ENCODE measurements around the gene B4GAT1. TPM values are rescaled to one million over a fixed set of nuclear protein-coding genes. Genes with fewer than 3 reads are reported as not detected.

The B4GAT1 gene
- total RNA-seq, 1 donor from 2014 or later = 10.5 TPM

DNA sequence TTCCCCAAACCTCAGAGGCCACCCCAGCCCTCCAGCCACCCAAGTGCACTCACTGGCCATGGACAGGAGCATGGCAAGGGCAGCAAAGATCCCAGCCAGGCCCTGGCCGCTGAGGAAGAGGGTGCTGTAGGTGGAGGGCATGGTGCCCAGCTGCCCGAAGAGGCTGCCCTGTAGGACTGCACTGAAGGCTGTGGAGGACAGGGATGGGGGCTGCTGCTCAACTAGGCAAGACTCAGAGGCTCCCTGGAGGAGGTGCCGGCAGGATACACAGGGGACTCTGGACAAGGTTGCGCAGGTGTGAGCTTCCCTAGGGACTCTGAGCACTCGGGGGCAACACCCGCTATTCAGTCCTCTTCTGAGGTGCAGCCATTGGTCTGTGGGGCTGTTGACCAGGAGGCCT lies 21.1 kb upstream of the B4GAT1 start:
- H3K9me3 Mint-ChIP-seq = no peaks in the 10 kb centered on the region
- no peak for DNase-seq (ENCODE audit: low spot score)
- H3K27me3 Mint-ChIP-seq (ENCODE audit: low read depth) = no peaks in the 10 kb centered on the region
- H3K27ac Mint-ChIP-seq = no peak overlapping the region
- H3K36me3 Mint-ChIP-seq (ENCODE audit: low read depth) = peaks cover 15% of the 10 kb centered on the region
- H3K4me3 Mint-ChIP-seq (ENCODE audit: low read depth) = no peak overlapping the region
- peaks cover 17% of the 10 kb centered on the region for H3K4me1 Mint-ChIP-seq (ENCODE audit: low read depth)
- intact Hi-C loops (cut with micrococcal nuclease) = no loop called here

DNA sequence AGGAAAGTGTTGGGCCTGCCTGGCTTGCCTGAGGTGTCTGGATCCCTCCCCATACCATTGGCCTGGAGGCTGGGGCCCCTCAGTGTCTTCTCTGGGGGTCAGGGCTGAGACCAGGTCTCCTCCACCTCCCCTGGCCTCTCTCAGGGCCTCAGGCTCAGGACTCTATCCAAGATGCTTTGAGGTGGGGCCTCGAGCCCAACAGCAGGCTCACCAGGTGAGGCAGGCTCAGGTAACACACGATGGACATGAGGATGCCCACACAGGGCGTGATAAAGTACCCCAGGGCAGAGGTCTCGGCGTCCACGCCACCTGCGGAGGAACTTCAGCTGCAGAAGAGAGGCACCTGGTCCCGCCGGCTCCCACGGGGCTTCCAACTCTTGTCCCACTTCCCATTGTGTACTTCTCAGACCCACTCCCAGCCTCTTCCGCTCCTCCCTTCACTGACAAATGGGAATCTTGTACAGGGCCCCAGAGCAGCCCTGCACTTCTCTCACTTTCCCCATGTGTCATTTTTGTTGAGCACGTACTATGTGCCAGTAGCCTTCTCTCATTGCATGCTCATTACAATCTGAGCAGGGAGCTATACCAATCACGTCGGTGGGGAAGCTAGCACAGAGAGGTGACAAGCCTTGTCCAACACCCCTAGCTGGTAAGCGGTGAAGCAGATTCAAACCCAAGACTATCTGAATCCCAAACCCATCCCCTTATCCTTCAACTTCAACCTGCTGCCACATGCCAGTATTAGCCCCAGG lies 20.3 kb upstream of the B4GAT1 start:
- intact Hi-C loops (cut with micrococcal nuclease) = no loop called here
- no peak overlapping the region for H3K27ac Mint-ChIP-seq
- H3K4me3 Mint-ChIP-seq (ENCODE audit: low read depth) = no peak overlapping the region
- DNase-seq (ENCODE audit: low spot score) = no peak
- peaks cover 14% of the 10 kb centered on the region for H3K4me1 Mint-ChIP-seq (ENCODE audit: low read depth)
- no peaks in the 10 kb centered on the region for H3K27me3 Mint-ChIP-seq (ENCODE audit: low read depth)
- no peaks in the 10 kb centered on the region for H3K9me3 Mint-ChIP-seq
- H3K36me3 Mint-ChIP-seq (ENCODE audit: low read depth) = peaks cover 15% of the 10 kb centered on the region

GRCh38 chr11:66366844-66367477 lies 19.5 kb upstream of the B4GAT1 start:
- Mint-ChIP-seq H3K9me3 (no peaks in the 10 kb centered on the region), H3K36me3 (ENCODE audit: low read depth) (peaks cover 19% of the 10 kb centered on the region), H3K27ac (no peak overlapping the region), H3K4me3 (ENCODE audit: low read depth) (no peak overlapping the region), H3K27me3 (ENCODE audit: low read depth) (no peaks in the 10 kb centered on the region), H3K4me1 (ENCODE audit: low read depth) (peaks cover 12% of the 10 kb centered on the region)
- DNase-seq (ENCODE audit: low spot score) = no peak
- intact Hi-C loops (cut with micrococcal nuclease) = no loop called here

GRCh38 chr11:66365711-66366619 lies 18.5 kb upstream of the B4GAT1 start:
- Mint-ChIP-seq H3K27me3 (ENCODE audit: low read depth) (no peaks in the 10 kb centered on the region), H3K36me3 (ENCODE audit: low read depth) (peaks cover 19% of the 10 kb centered on the region), H3K9me3 (no peaks in the 10 kb centered on the region), H3K4me1 (ENCODE audit: low read depth) (peaks cover 12% of the 10 kb centered on the region), H3K4me3 (ENCODE audit: low read depth) (no peak overlapping the region), H3K27ac (no peak overlapping the region)
- intact Hi-C loops (cut with micrococcal nuclease) = no loop called here
- DNase-seq (ENCODE audit: low spot score) = no peak

GRCh38 chr11:66365166-66365565 lies 17.7 kb upstream of the B4GAT1 start:
- no peak for DNase-seq (ENCODE audit: low spot score)
- intact Hi-C loops (cut with micrococcal nuclease) = no loop called here
- no peaks in the 10 kb centered on the region for H3K27me3 Mint-ChIP-seq (ENCODE audit: low read depth)
- H3K27ac Mint-ChIP-seq = no peak overlapping the region
- H3K4me1 Mint-ChIP-seq (ENCODE audit: low read depth) = peaks cover 8% of the 10 kb centered on the region
- H3K9me3 Mint-ChIP-seq = no peaks in the 10 kb centered on the region
- H3K4me3 Mint-ChIP-seq (ENCODE audit: low read depth) = no peak overlapping the region
- peaks cover 19% of the 10 kb centered on the region for H3K36me3 Mint-ChIP-seq (ENCODE audit: low read depth)

DNA sequence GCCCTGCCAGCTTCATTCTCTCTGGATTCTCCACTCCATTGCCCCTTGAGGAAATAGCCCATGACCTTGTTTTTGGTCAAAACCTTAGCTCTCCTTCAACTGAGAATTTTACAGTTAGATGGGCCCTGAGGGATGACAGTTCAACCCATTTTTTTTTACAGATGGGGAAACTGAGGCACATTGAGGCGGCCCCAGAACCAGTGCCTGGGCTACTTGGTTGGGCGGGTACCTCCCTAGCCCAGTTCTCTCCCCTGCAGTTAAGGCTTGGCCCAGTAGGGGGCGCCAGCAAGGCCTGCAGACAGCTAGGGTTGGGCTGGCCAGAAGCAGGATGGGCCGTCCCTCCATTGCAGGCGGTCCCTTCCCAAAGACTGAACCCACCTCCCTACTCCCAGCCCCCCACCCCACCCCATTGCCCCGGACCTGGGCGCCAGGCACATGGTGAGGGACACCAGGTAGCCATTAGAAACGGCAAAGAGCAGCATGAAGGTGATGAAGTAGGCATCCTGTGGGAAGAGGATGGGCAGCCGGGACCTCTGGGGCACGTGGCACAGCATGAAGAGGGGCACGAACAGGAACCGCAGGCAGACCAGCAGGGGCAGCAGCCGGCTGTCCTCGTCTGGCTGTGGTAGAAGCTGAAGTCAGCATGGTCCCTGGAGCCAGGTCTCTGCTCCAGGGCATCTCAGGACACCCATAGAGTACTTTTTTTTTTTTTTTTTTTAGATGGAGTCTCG lies 16.5 kb upstream of the B4GAT1 start:
- no peaks in the 10 kb centered on the region for H3K27me3 Mint-ChIP-seq (ENCODE audit: low read depth)
- peak; percentile 58 for DNase-seq (ENCODE audit: low spot score)
- H3K9me3 Mint-ChIP-seq = no peaks in the 10 kb centered on the region
- peaks cover 2% of the 10 kb centered on the region for H3K4me1 Mint-ChIP-seq (ENCODE audit: low read depth)
- intact Hi-C loops (cut with micrococcal nuclease) = no loop called here
- H3K27ac Mint-ChIP-seq = no peak overlapping the region
- H3K4me3 Mint-ChIP-seq (ENCODE audit: low read depth) = no peak overlapping the region
- peaks cover 15% of the 10 kb centered on the region for H3K36me3 Mint-ChIP-seq (ENCODE audit: low read depth)

- Mint-ChIP-seq H3K27ac (no peak overlapping the region), H3K36me3 (ENCODE audit: low read depth) (peaks cover 13% of the 10 kb centered on the region), H3K9me3 (no peaks in the 10 kb centered on the region), H3K4me3 (ENCODE audit: low read depth) (no peak overlapping the region), H3K4me1 (ENCODE audit: low read depth) (peaks cover 2% of the 10 kb centered on the region), H3K27me3 (ENCODE audit: low read depth) (no peaks in the 10 kb centered on the region)
- intact Hi-C loops (cut with micrococcal nuclease) = no loop called here
- no peak for DNase-seq (ENCODE audit: low spot score)
Observed at GRCh38 chr11:66363187-66363601, 15.8 kb upstream of the B4GAT1 start.

GRCh38 chr11:66362481-66363147 lies 15.2 kb upstream of the B4GAT1 start:
- DNase-seq (ENCODE audit: low spot score) = no peak
- Mint-ChIP-seq H3K36me3 (ENCODE audit: low read depth) (peaks cover 7% of the 10 kb centered on the region), H3K27ac (no peak overlapping the region), H3K4me1 (ENCODE audit: low read depth) (peaks cover 2% of the 10 kb centered on the region), H3K9me3 (no peaks in the 10 kb centered on the region), H3K4me3 (ENCODE audit: low read depth) (no peak overlapping the region), H3K27me3 (ENCODE audit: low read depth) (no peaks in the 10 kb centered on the region)
- intact Hi-C loops (cut with micrococcal nuclease) = no loop called here

DNA sequence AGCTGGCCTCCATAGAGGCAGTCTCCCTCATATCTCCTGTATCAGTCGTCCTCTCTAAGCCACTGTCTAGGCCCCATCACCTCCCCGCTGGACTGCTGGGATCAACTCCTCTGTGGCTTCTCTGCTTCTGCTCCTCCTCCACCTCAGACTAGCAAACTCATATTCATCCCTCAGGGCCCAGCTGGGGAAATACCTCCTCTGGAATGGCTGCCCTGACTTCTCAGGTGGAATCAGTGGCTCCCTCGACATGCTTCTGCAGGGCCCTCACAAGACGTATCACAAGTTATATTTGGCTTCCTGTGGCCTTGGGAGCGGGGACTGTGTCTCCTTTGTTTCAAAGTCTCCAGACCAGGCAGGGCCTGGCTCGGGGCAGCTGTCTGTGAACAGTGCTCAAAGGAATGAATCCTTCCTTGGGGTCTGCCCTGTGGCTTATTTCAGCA lies 14.1 kb upstream of the B4GAT1 start:
- Mint-ChIP-seq H3K27me3 (ENCODE audit: low read depth) (no peaks in the 10 kb centered on the region), H3K36me3 (ENCODE audit: low read depth) (peaks cover 7% of the 10 kb centered on the region), H3K4me1 (ENCODE audit: low read depth) (peaks cover 2% of the 10 kb centered on the region), H3K27ac (no peak overlapping the region), H3K4me3 (ENCODE audit: low read depth) (no peak overlapping the region), H3K9me3 (no peaks in the 10 kb centered on the region)
- intact Hi-C loops (cut with micrococcal nuclease) = no loop called here
- no peak for DNase-seq (ENCODE audit: low spot score)

- Mint-ChIP-seq H3K4me3 (ENCODE audit: low read depth) (no peak overlapping the region), H3K36me3 (ENCODE audit: low read depth) (peaks cover 7% of the 10 kb centered on the region), H3K9me3 (no peaks in the 10 kb centered on the region), H3K27ac (no peak overlapping the region), H3K27me3 (ENCODE audit: low read depth) (no peaks in the 10 kb centered on the region), H3K4me1 (ENCODE audit: low read depth) (peaks cover 2% of the 10 kb centered on the region)
- intact Hi-C loops (cut with micrococcal nuclease) = no loop called here
- DNase-seq (ENCODE audit: low spot score) = no peak
Observed at GRCh38 chr11:66360406-66361073, 13.1 kb upstream of the B4GAT1 start.

DNA sequence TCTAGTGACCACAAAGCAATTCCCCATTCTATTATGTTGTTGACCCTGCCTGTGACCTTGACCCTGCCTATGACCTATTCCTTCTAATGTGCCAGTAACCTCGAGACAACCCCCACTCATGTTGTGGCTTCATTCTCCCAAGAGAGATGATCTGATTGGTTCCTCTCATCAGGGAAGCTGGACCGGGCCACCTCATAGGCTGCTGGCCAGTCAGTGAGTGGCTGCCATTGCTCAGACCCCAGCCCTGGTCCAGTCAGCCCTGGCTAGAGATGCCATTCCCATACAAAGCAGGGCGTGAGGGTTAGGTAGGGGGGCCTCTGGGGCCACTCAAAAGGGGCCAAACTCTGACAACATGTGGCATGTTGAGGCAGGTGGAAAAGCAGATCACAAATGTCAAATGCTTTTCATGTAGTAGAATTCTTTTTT lies 12.2 kb upstream of the B4GAT1 start:
- peaks cover 2% of the 10 kb centered on the region for H3K4me1 Mint-ChIP-seq (ENCODE audit: low read depth)
- H3K27ac Mint-ChIP-seq = no peak overlapping the region
- no peaks in the 10 kb centered on the region for H3K9me3 Mint-ChIP-seq
- no peak overlapping the region for H3K4me3 Mint-ChIP-seq (ENCODE audit: low read depth)
- intact Hi-C loops (cut with micrococcal nuclease) = no loop called here
- peaks cover 4% of the 10 kb centered on the region for H3K36me3 Mint-ChIP-seq (ENCODE audit: low read depth)
- DNase-seq (ENCODE audit: low spot score) = no peak
- no peaks in the 10 kb centered on the region for H3K27me3 Mint-ChIP-seq (ENCODE audit: low read depth)

Measured in activated T-helper 2 cell treated with anti-CD3 and anti-CD28 coated beads, Interferon-gamma antibody, Interleukin-2, Interleukin-4, amounts not matched to agents 10 μg/mL and 5 μg/mL and 100 μg/mL, durations not matched to agents 14 hours and 24 hours and 36 hours (primary cell).